SK-N-SH (cell line): ENCODE measurements around the gene TIGD7.

Source experiments
- ELF1 ChIP-seq: IDR thresholded peaks from 2 replicates; pipeline ENCODE4 v1.4.0; 2012
- EP300 ChIP-seq, 2 experiments: IDR thresholded peaks; 2 replicates each; pipeline versions ENCODE4 v1.4.0 to v1.6.1; 2012; ENCODE audit warnings: borderline replicate concordance in 1 of 2, low read depth in 1 of 2, low read length in 1 of 2
- FOXJ3 ChIP-seq: sonication (generic); formaldehyde crosslinking; IDR thresholded peaks from 2 replicates; pipeline ENCODE4 v1.5.1; 2020; ENCODE audit warnings: mild to moderate bottlenecking, missing genetic modification reagents
- NFIC ChIP-seq: IDR thresholded peaks from 2 replicates; pipeline ENCODE4 v1.4.0; 2012; ENCODE audit warnings: borderline replicate concordance
- RAD21 ChIP-seq: IDR thresholded peaks from 2 replicates; pipeline ENCODE4 v1.6.1; 2012; ENCODE audit warnings: mild to moderate bottlenecking, low read length
- RCOR1 ChIP-seq: fragments of 150-350 bp; IDR thresholded peaks from 2 replicates; pipeline ENCODE4 v1.6.1; 2017; ENCODE audit warnings: antibody characterized with exemption, low read length
- RFX5 ChIP-seq: IDR thresholded peaks from 2 replicates; pipeline ENCODE4 v1.6.1; 2012; ENCODE audit warnings: mild to moderate bottlenecking, improper control_type of control experiment, low read length
- SMC3 ChIP-seq: IDR thresholded peaks from 2 replicates; pipeline ENCODE4 v1.6.1; 2012; ENCODE audit warnings: low read depth, low read length, improper control_type of control experiment
- TAF1 ChIP-seq: IDR thresholded peaks from 2 replicates; pipeline ENCODE4 v1.6.1; 2012; ENCODE audit warnings: low read depth, mild to moderate bottlenecking, low read length, moderate library complexity, borderline replicate concordance
- YY1 ChIP-seq: IDR thresholded peaks from 2 replicates; pipeline ENCODE4 v1.4.0; 2012; ENCODE audit warnings: low read depth, mild to moderate bottlenecking
- TF ChIP-seq, protein P1 (sequence below): IDR thresholded peaks from 2 replicates; pipeline ENCODE4 v1.4.0; 2012; ENCODE audit warnings: low read depth, borderline replicate concordance
- TF ChIP-seq, protein P2 (sequence below): fragments of 200-600 bp; sonication (generic); IDR thresholded peaks from 2 replicates; pipeline ENCODE4 v1.6.1; 2017; ENCODE audit warnings: antibody characterized with exemption, mild to moderate bottlenecking, moderate library complexity

DNA sequence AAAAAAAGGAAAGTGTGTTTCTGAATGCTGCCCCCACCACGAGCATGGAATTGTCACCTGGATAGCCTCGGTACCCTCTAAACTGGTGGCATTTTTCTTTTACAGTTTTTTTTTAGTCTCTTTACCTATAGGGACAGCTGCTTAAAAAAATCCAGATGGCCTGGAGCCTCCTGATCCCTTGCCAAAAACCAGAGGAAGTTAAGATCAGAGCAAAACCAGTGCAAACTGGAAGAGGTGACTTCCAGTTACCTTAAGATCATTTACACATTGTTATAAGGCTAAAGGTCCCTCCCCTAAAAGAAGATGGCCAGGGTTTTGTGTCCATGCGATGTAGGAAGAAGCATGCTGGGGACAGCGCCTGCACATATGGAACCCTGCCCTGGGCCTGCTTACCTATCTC, 52.3 kb downstream of the TIGD7 start:
- TF ChIP-seq ELF1, result no peak
- TF ChIP-seq SMC3, result no peak
- TF ChIP-seq, protein P1, sequence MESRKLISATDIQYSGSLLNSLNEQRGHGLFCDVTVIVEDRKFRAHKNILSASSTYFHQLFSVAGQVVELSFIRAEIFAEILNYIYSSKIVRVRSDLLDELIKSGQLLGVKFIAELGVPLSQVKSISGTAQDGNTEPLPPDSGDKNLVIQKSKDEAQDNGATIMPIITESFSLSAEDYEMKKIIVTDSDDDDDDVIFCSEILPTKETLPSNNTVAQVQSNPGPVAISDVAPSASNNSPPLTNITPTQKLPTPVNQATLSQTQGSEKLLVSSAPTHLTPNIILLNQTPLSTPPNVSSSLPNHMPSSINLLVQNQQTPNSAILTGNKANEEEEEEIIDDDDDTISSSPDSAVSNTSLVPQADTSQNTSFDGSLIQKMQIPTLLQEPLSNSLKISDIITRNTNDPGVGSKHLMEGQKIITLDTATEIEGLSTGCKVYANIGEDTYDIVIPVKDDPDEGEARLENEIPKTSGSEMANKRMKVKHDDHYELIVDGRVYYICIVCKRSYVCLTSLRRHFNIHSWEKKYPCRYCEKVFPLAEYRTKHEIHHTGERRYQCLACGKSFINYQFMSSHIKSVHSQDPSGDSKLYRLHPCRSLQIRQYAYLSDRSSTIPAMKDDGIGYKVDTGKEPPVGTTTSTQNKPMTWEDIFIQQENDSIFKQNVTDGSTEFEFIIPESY, result no peak
- TF ChIP-seq, protein P2, sequence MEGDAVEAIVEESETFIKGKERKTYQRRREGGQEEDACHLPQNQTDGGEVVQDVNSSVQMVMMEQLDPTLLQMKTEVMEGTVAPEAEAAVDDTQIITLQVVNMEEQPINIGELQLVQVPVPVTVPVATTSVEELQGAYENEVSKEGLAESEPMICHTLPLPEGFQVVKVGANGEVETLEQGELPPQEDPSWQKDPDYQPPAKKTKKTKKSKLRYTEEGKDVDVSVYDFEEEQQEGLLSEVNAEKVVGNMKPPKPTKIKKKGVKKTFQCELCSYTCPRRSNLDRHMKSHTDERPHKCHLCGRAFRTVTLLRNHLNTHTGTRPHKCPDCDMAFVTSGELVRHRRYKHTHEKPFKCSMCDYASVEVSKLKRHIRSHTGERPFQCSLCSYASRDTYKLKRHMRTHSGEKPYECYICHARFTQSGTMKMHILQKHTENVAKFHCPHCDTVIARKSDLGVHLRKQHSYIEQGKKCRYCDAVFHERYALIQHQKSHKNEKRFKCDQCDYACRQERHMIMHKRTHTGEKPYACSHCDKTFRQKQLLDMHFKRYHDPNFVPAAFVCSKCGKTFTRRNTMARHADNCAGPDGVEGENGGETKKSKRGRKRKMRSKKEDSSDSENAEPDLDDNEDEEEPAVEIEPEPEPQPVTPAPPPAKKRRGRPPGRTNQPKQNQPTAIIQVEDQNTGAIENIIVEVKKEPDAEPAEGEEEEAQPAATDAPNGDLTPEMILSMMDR, result no peak
- TF ChIP-seq EP300 (IDR thresholded peaks at IDR 0.05; ENCODE audit: borderline replicate concordance in 1 of 2, low read depth in 1 of 2, low read length in 1 of 2), result no peak
- no peak for TF ChIP-seq YY1
- TF ChIP-seq RCOR1, result no peak
- TF ChIP-seq RAD21, result no peak
- no peak for TF ChIP-seq RFX5
- TF ChIP-seq NFIC, result no peak
- no peak for TF ChIP-seq TAF1
- no peak for TF ChIP-seq FOXJ3 (CRISPR knock-in tag)
